ENCODE measurements around the gene FRAS1.

GRCh38 chr4:78410225-78410624 lies 353.1 kb downstream of the FRAS1 start:
- TF ChIP-seq POLR2A (IDR thresholded peaks at IDR 0.05; ENCODE audit: low read depth, low read length): no peak
- no peak for TF ChIP-seq TAF1 (IDR thresholded peaks at IDR 0.05; ENCODE audit: low read depth, low read length)
- TF ChIP-seq POLR2AphosphoS5 (IDR thresholded peaks at IDR 0.05; ENCODE audit: low read depth, low read length): no peak

Measured in GM12891 (cell line).